ENCODE data around the gene PRKCH.

GRCh38 chr14:61320806-61321384 lies 484 bp upstream of the PRKCH start:
- no peak for TF ChIP-seq EZH2 (IDR thresholded peaks at IDR 0.05)
- no peak for TF ChIP-seq FOXP2 (optimal IDR thresholded peaks at IDR 0.05; ENCODE audit: control extremely low read depth, extremely low read length, insufficient read depth)
- no peak for TF ChIP-seq POLR2AphosphoS5 (IDR thresholded peaks at IDR 0.05; ENCODE audit: borderline replicate concordance, low read depth, low read length)

Measured in SK-N-MC (cell line).